SK-N-MC (cell line): ENCODE data around the gene TSR3.

Experiments used
- EZH2 ChIP-seq: fragments of 200-600 bp; sonication (generic); IDR thresholded peaks from one replicate; pipeline ENCODE4 v1.6.1; 2017; ENCODE audit warnings: antibody characterized with exemption
- FOXP2 ChIP-seq: optimal IDR thresholded peaks from 2 replicates; pipeline ENCODE3; 2011; ENCODE audit warnings: mild to moderate bottlenecking, moderate library complexity; ENCODE audit not compliant: insufficient read depth; ENCODE audit errors: extremely low read length, control extremely low read depth
- POLR2AphosphoS5 ChIP-seq: IDR thresholded peaks from 2 replicates; pipeline ENCODE4 v1.6.1; 2012; ENCODE audit warnings: mild to moderate bottlenecking, low read depth, low read length, borderline replicate concordance

- TF ChIP-seq EZH2: no peak
- no peak for TF ChIP-seq POLR2AphosphoS5
- no peak for TF ChIP-seq FOXP2
These were observed 37.8 kb downstream of the TSR3 start for GRCh38 chr16:1313721-1314369.
